Temporal lobe (tissue), 1 donor: ENCODE measurements around the gene ZNF570. TPM values are rescaled to one million over a fixed set of nuclear protein-coding genes. Genes with fewer than 3 reads are reported as not detected.

Experiments used
- total RNA-seq: library from RNA; depleted of rRNA; stranded (reverse); fragments of >200 nt; gene quantifications from one replicate; pipeline ENCODE4 v1.2.3, GENCODE V29; 2014

ZNF570 gene
- total RNA-seq, 1 donor from 2014 or later, result 20.9 TPM

Other genes starting within 250 kb of the ZNF570 start
- 20.9 TPM for gene ZNF527, start 98.3 kb upstream of the ZNF570 start, total RNA-seq
- 24.8 TPM for gene ZNF569, start 1.9 kb upstream of the ZNF570 start, total RNA-seq
- 34.9 TPM for gene ZNF793, start 37.6 kb downstream of the ZNF570 start, total RNA-seq
- gene ZNF571, start 125.4 kb downstream of the ZNF570 start, total RNA-seq, result 12.3 TPM
- 16.2 TPM for gene ZNF540, start 125.5 kb downstream of the ZNF570 start, total RNA-seq
- gene ZFP30, start 186.1 kb downstream of the ZNF570 start, total RNA-seq, result 78.4 TPM